HG02981 (cell line): ENCODE measurements around the gene RMDN2.
"Not testable (repeated sequence)": the region's sequence is repeated elsewhere in the genome, so short reads cannot be mapped to it uniquely, and the experiment has no call there.

ENCODE experiments used
- ATAC-seq: cut with Tn5 transposase; IDR thresholded peaks from one replicate; pipeline ENCODE4 v1.9.1; 2021; ENCODE audit warnings: mild to moderate bottlenecking, moderate library complexity; ENCODE audit not compliant: unreplicated experiment

RMDN2 gene

GRCh38 chr2:37930392-37930791 lies 5.3 kb downstream of the RMDN2 start:
- not testable (repeated sequence) for ATAC-seq

GRCh38 chr2:37932873-37933272 lies 7.8 kb downstream of the RMDN2 start:
- not testable (repeated sequence) for ATAC-seq

GRCh38 chr2:37934591-37935513 lies 9.8 kb downstream of the RMDN2 start:
- peak; percentile 89 for ATAC-seq

GRCh38 chr2:37937568-37937967 lies 12.5 kb downstream of the RMDN2 start:
- ATAC-seq: not testable (repeated sequence)

GRCh38 chr2:37941267-37941666 lies 16.2 kb downstream of the RMDN2 start:
- not testable (repeated sequence) for ATAC-seq

- ATAC-seq: no peak
These were observed 19.2 kb downstream of the RMDN2 start for GRCh38 chr2:37944268-37944667.

GRCh38 chr2:37947306-37947705 lies 22.2 kb downstream of the RMDN2 start:
- ATAC-seq: no peak

- not testable (repeated sequence) for ATAC-seq
These were observed 37.1 kb downstream of the RMDN2 start for GRCh38 chr2:37962018-37962739.

- not testable (repeated sequence) for ATAC-seq
These were observed 37.6 kb downstream of the RMDN2 start for GRCh38 chr2:37962740-37963121.

- ATAC-seq: not testable (repeated sequence)
These were observed 38.8 kb downstream of the RMDN2 start for GRCh38 chr2:37963901-37964300.

- no peak for ATAC-seq
These were observed 41.2 kb downstream of the RMDN2 start for GRCh38 chr2:37966326-37966725.

GRCh38 chr2:37969731-37970130 lies 44.6 kb downstream of the RMDN2 start:
- no peak for ATAC-seq

GRCh38 chr2:37971971-37972370 lies 46.9 kb downstream of the RMDN2 start:
- ATAC-seq: no peak

GRCh38 chr2:37973615-37974353 lies 48.7 kb downstream of the RMDN2 start:
- ATAC-seq: no peak

- ATAC-seq: no peak
These were observed 50.7 kb downstream of the RMDN2 start for GRCh38 chr2:37975808-37976207.

GRCh38 chr2:37976411-37976810 lies 51.3 kb downstream of the RMDN2 start:
- no peak for ATAC-seq

- no peak for ATAC-seq
These were observed 57.1 kb downstream of the RMDN2 start for GRCh38 chr2:37982147-37982582.

- ATAC-seq: no peak
These were observed 57.8 kb downstream of the RMDN2 start for GRCh38 chr2:37982847-37983246.

GRCh38 chr2:37983719-37984118 lies 58.6 kb downstream of the RMDN2 start:
- ATAC-seq: no peak

- ATAC-seq: no peak
These were observed 59.1 kb downstream of the RMDN2 start for GRCh38 chr2:37984176-37984575.

GRCh38 chr2:37984589-37984988 lies 59.5 kb downstream of the RMDN2 start:
- no peak for ATAC-seq
